Measurements from ENCODE around the gene NUSAP1.

Gene NUSAP1

GRCh38 chr15:41331281-41331680 is 1.4 kb upstream of the NUSAP1 start:
- H3K4me1 ChIP-seq (ENCODE audit: control extremely low read depth in 1 of 4, control insufficient read depth in 4 of 4, insufficient read depth in 4 of 4, low read length in 3 of 4) = peaks cover 3 to 25% (median 15%) of the 10 kb centered on the region in 4 experiments
- peak overlapping the region in 1 of 2 experiments; percentile 67 for H3K27ac ChIP-seq (ENCODE audit: insufficient read depth in 1 of 2, low read depth in 1 of 2, low read length in 2 of 2, poor library complexity in 1 of 2, severe bottlenecking in 2 of 2)
- no peak for DNase-seq
- no peaks in the 10 kb centered on the region for H3K9me3 ChIP-seq (ENCODE audit: control extremely low read depth in 1 of 5, control insufficient read depth in 4 of 5, insufficient read depth in 2 of 5, low read depth in 1 of 5, low read length in 4 of 5)
- H3K36me3 ChIP-seq (ENCODE audit: control insufficient read depth in 4 of 4, insufficient read depth in 4 of 4, low read length in 3 of 4) = peaks cover 0 to 2% (median under 1%) of the 10 kb centered on the region in 4 experiments
- ChIA-PET POLR2A (no interaction called here), CTCF (interaction anchor here (0.7 to 4.2 kb wide), 8 partner anchors 10 to 45 kb away, joined by 3 to 40 read pairs (median 6); no protein-coding TSS in a partner anchor)
- WGBS (ENCODE audit: insufficient coverage) = 90% methylated on average over 3 of the region's 6 CpGs
- H3K27me3 ChIP-seq (replicated peaks in 2 of 5; ENCODE audit: control insufficient read depth in 4 of 5, insufficient read depth in 5 of 5, low read length in 4 of 5) = no peaks in the 10 kb centered on the region
- H3K4me3 ChIP-seq (ENCODE audit: control insufficient read depth in 1 of 7, extremely low read depth in 1 of 7, insufficient read depth in 4 of 7, low read depth in 2 of 7, low read length in 6 of 7) = peak overlapping the region in 6 of 7 experiments; percentile 75 to 99 (median 96)

GRCh38 chr15:41331833-41332193 is 868 bp upstream of the NUSAP1 start:
- Histone ChIP-seq H3K27ac (ENCODE audit: insufficient read depth in 1 of 2, low read depth in 1 of 2, low read length in 2 of 2, poor library complexity in 1 of 2, severe bottlenecking in 2 of 2) (peak overlapping the region in 1 of 2 experiments; percentile 67), H3K4me1 (ENCODE audit: control extremely low read depth in 1 of 4, control insufficient read depth in 4 of 4, insufficient read depth in 4 of 4, low read length in 3 of 4) (peaks cover 3 to 27% (median 16%) of the 10 kb centered on the region in 4 experiments), H3K36me3 (ENCODE audit: control insufficient read depth in 4 of 4, insufficient read depth in 4 of 4, low read length in 3 of 4) (peaks cover 0 to 2% (median 0%) of the 10 kb centered on the region in 4 experiments), H3K4me3 (ENCODE audit: control insufficient read depth in 1 of 7, extremely low read depth in 1 of 7, insufficient read depth in 4 of 7, low read depth in 2 of 7, low read length in 6 of 7) (peak overlapping the region; percentile 58 to 99 (median 94)), H3K27me3 (replicated peaks in 2 of 5; ENCODE audit: control insufficient read depth in 4 of 5, insufficient read depth in 5 of 5, low read length in 4 of 5) (no peaks in the 10 kb centered on the region), H3K9me3 (ENCODE audit: control extremely low read depth in 1 of 5, control insufficient read depth in 4 of 5, insufficient read depth in 2 of 5, low read depth in 1 of 5, low read length in 4 of 5) (no peaks in the 10 kb centered on the region)
- POLR2A ChIA-PET = interaction anchor here (0.6 to 1.0 kb wide), 2 partner anchors 48 to 160 kb away, joined by 3 read pairs; no protein-coding TSS in a partner anchor
- no peak for DNase-seq
- 5% methylated on average over 12 of the region's 14 CpGs for WGBS (ENCODE audit: insufficient coverage)
- CTCF ChIA-PET = interaction anchor here (1.0 to 4.2 kb wide), 7 partner anchors 16 to 48 kb away, joined by 3 to 40 read pairs (median 7); no protein-coding TSS in a partner anchor

GRCh38 chr15:41333026-41333562 is 413 bp downstream of the NUSAP1 start:
- POLR2A ChIA-PET = interaction anchor here (1.0 kb wide), 1 partner anchor 49 kb away, joined by 3 read pairs; no protein-coding TSS in a partner anchor

DNA sequence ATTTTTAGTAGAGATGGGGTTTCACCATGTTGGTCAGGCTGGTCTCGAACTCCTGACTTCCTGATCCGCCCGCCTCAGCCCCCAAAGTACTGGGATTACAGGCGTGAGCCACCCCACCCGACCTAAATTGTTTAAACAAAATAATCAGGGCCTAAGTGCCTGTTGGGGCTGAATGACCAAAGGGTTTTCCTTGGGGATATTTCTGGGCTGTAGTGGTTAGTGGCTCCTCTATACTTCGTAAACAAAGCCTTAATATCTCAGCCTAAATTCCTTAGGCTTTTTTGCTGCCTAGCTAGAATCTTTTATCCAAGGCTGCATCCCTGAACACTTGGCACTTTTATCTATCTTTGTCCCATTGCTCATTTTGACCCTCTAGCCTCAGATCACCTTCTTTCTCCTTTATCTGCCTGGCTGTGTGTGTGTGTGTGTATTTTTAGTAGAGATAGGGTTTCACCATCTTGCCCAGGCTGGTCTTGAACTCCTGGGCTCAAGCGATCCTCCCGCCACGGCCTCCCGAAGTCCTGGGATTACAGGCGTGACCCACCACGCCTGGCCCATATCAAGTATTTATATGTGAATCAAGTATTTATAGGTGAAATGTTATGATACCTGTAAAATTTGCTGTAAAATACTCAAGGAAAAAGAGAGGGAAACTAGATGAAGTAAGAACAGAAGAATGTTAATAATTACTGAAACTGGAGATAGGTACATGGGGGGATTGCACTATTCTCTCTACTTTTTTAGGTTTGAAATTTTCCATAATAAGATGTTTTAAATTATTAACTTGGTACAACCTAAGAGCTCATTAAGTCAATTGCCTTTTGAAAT is 1.8 kb downstream of the NUSAP1 start:
- ChIA-PET CTCF (interaction anchor here (1.0 kb wide), 1 partner anchor 13 kb away, joined by 3 read pairs; no protein-coding TSS in a partner anchor), POLR2A (no interaction called here)
- Histone ChIP-seq H3K4me3 (ENCODE audit: control insufficient read depth in 1 of 7, extremely low read depth in 1 of 7, insufficient read depth in 4 of 7, low read depth in 2 of 7, low read length in 6 of 7) (peak overlapping the region in 3 of 7 experiments; percentile 19 to 98 (median 94)), H3K27ac (ENCODE audit: insufficient read depth in 1 of 2, low read depth in 1 of 2, low read length in 2 of 2, poor library complexity in 1 of 2, severe bottlenecking in 2 of 2) (peak overlapping the region in 1 of 2 experiments; percentile 91), H3K27me3 (replicated peaks in 2 of 5; ENCODE audit: control insufficient read depth in 4 of 5, insufficient read depth in 5 of 5, low read length in 4 of 5) (no peaks in the 10 kb centered on the region), H3K9me3 (ENCODE audit: control extremely low read depth in 1 of 5, control insufficient read depth in 4 of 5, insufficient read depth in 2 of 5, low read depth in 1 of 5, low read length in 4 of 5) (no peaks in the 10 kb centered on the region), H3K36me3 (ENCODE audit: control insufficient read depth in 4 of 4, insufficient read depth in 4 of 4, low read length in 3 of 4) (peaks cover 0 to 16% (median 2%) of the 10 kb centered on the region in 4 experiments), H3K4me1 (ENCODE audit: control extremely low read depth in 1 of 4, control insufficient read depth in 4 of 4, insufficient read depth in 4 of 4, low read length in 3 of 4) (peaks cover 3 to 29% (median 18%) of the 10 kb centered on the region in 4 experiments)
- WGBS (ENCODE audit: insufficient coverage) = no CpG with 5 or more reads among the region's 12 CpGs
- no peak for DNase-seq

More at GRCh38 chr15:41333026-41333562, 413 bp downstream of the NUSAP1 start:
- H3K27me3 ChIP-seq (replicated peaks in 2 of 5; ENCODE audit: control insufficient read depth in 4 of 5, insufficient read depth in 5 of 5, low read length in 4 of 5) = no peaks in the 10 kb centered on the region
- H3K4me3 ChIP-seq (ENCODE audit: control insufficient read depth in 1 of 7, extremely low read depth in 1 of 7, insufficient read depth in 4 of 7, low read depth in 2 of 7, low read length in 6 of 7) = peak overlapping the region; percentile 58 to 99 (median 94)
- WGBS (ENCODE audit: insufficient coverage) = 0% methylated on average over 15 of the region's 26 CpGs
- peak; percentile 50 to 78 (median 69) for DNase-seq
- H3K27ac ChIP-seq (ENCODE audit: insufficient read depth in 1 of 2, low read depth in 1 of 2, low read length in 2 of 2, poor library complexity in 1 of 2, severe bottlenecking in 2 of 2) = peak overlapping the region; percentile 68 to 91
- CTCF ChIA-PET = interaction anchor here (0.8 to 4.2 kb wide), 9 partner anchors 10 to 111 kb away, joined by 3 to 40 read pairs (median 4); partner anchors contain the start of gene CHP1
- H3K4me1 ChIP-seq (ENCODE audit: control extremely low read depth in 1 of 4, control insufficient read depth in 4 of 4, insufficient read depth in 4 of 4, low read length in 3 of 4) = peaks cover 3 to 29% (median 18%) of the 10 kb centered on the region in 4 experiments
- no peaks in the 10 kb centered on the region for H3K9me3 ChIP-seq (ENCODE audit: control extremely low read depth in 1 of 5, control insufficient read depth in 4 of 5, insufficient read depth in 2 of 5, low read depth in 1 of 5, low read length in 4 of 5)
- peaks cover 0 to 4% (median 1%) of the 10 kb centered on the region in 4 experiments for H3K36me3 ChIP-seq (ENCODE audit: control insufficient read depth in 4 of 4, insufficient read depth in 4 of 4, low read length in 3 of 4)

- H3K4me1 ChIP-seq (ENCODE audit: control extremely low read depth in 1 of 4, control insufficient read depth in 4 of 4, insufficient read depth in 4 of 4, low read length in 3 of 4) = peaks cover 3 to 22% (median 11%) of the 10 kb centered on the region in 4 experiments
- CTCF ChIA-PET = no interaction called here
- H3K9me3 ChIP-seq (ENCODE audit: control extremely low read depth in 1 of 5, control insufficient read depth in 4 of 5, insufficient read depth in 2 of 5, low read depth in 1 of 5, low read length in 4 of 5) = no peaks in the 10 kb centered on the region
- POLR2A ChIA-PET = no interaction called here
- peak in 2 of 3 donors; percentile 11 to 17 for DNase-seq
- H3K27ac ChIP-seq (ENCODE audit: insufficient read depth in 1 of 2, low read depth in 1 of 2, low read length in 2 of 2, poor library complexity in 1 of 2, severe bottlenecking in 2 of 2) = no peak overlapping the region
- 100% methylated on average over 1 of the region's 4 CpGs for WGBS (ENCODE audit: insufficient coverage)
- H3K4me3 ChIP-seq (ENCODE audit: control insufficient read depth in 1 of 7, extremely low read depth in 1 of 7, insufficient read depth in 4 of 7, low read depth in 2 of 7, low read length in 6 of 7) = no peak overlapping the region
- H3K27me3 ChIP-seq (replicated peaks in 2 of 5; ENCODE audit: control insufficient read depth in 4 of 5, insufficient read depth in 5 of 5, low read length in 4 of 5) = no peaks in the 10 kb centered on the region
- H3K36me3 ChIP-seq (ENCODE audit: control insufficient read depth in 4 of 4, insufficient read depth in 4 of 4, low read length in 3 of 4) = peaks cover 3 to 34% (median 10%) of the 10 kb centered on the region in 4 experiments
These were observed 3.9 kb downstream of the NUSAP1 start for GRCh38 chr15:41336549-41336948.

GRCh38 chr15:41337047-41337446 is 4.4 kb downstream of the NUSAP1 start:
- Histone ChIP-seq H3K27ac (ENCODE audit: insufficient read depth in 1 of 2, low read depth in 1 of 2, low read length in 2 of 2, poor library complexity in 1 of 2, severe bottlenecking in 2 of 2) (no peak overlapping the region), H3K4me1 (ENCODE audit: control extremely low read depth in 1 of 4, control insufficient read depth in 4 of 4, insufficient read depth in 4 of 4, low read length in 3 of 4) (peaks cover 3 to 21% (median 10%) of the 10 kb centered on the region in 4 experiments), H3K27me3 (replicated peaks in 2 of 5; ENCODE audit: control insufficient read depth in 4 of 5, insufficient read depth in 5 of 5, low read length in 4 of 5) (no peaks in the 10 kb centered on the region), H3K36me3 (ENCODE audit: control insufficient read depth in 4 of 4, insufficient read depth in 4 of 4, low read length in 3 of 4) (peaks cover 5 to 39% (median 14%) of the 10 kb centered on the region in 4 experiments), H3K4me3 (ENCODE audit: control insufficient read depth in 1 of 7, extremely low read depth in 1 of 7, insufficient read depth in 4 of 7, low read depth in 2 of 7, low read length in 6 of 7) (no peak overlapping the region), H3K9me3 (ENCODE audit: control extremely low read depth in 1 of 5, control insufficient read depth in 4 of 5, insufficient read depth in 2 of 5, low read depth in 1 of 5, low read length in 4 of 5) (no peaks in the 10 kb centered on the region)
- no peak for DNase-seq
- 96% methylated on average over 4 of the region's 6 CpGs for WGBS (ENCODE audit: insufficient coverage)
- ChIA-PET CTCF (no interaction called here), POLR2A (interaction anchor here (0.6 kb wide), 1 partner anchor 9 kb away, joined by 3 read pairs; no protein-coding TSS in a partner anchor)

Data from common myeloid progenitor, CD34-positive (primary cell).